ENCODE results near the gene A3GALT2.
"Not testable (repeated sequence)": the region's sequence is repeated elsewhere in the genome, so short reads cannot be mapped to it uniquely, and the experiment has no call there.

Gene A3GALT2

GRCh38 chr1:33321178-33321577 is 280 bp upstream of the A3GALT2 start:
- H3K4me3 ChIP-seq (ENCODE audit: low read depth in 1 of 2, low read length in 2 of 2) = no peak overlapping the region
- peaks cover 38% of the 10 kb centered on the region for H3K36me3 ChIP-seq (ENCODE audit: insufficient read depth, low read length)
- no peak overlapping the region for H3K9ac ChIP-seq (ENCODE audit: low read length)
- H3K27ac ChIP-seq (ENCODE audit: low read depth, low read length) = no peak overlapping the region
- no peaks in the 10 kb centered on the region for H3K27me3 ChIP-seq (ENCODE audit: control insufficient read depth in 1 of 2, insufficient read depth in 2 of 2, low read length in 2 of 2)
- no peaks in the 10 kb centered on the region for H3K4me1 ChIP-seq (ENCODE audit: insufficient read depth, low read length)
- no peaks in the 10 kb centered on the region for H3K9me3 ChIP-seq (ENCODE audit: low read length)

DNA sequence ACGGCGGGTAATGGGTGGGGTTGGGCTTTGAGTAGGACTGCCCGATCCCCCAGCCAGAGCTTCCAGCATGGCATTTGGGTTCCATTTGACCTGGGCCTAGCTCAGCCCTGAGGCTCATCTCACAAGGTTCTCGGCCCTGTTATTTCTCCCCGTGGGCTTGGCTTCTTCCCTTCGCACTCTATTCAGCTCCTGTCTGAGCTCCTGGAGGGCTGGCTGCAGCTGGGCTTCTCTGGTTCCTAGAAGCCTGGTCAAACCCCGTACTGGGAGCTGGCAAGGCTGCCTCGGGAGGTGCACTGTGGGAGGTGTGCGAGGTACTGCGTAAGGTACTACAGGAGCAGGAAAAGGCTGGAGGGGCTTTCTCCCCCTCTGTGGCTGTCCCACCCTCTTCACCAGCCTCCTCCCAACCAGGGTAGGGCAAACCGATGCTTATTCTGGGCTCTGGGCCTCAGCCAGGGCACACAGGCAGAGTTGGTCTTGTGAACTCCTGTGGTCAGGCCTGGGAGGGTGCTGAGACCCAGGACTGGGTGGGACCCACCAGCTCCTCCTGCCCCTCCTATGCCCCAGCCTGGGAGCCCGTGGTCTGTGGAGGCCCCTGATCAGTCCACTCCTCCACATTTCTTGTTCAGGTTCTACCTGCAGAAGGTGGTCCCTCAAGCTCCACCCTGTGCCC is 814 bp downstream of the A3GALT2 start:
- Histone ChIP-seq H3K36me3 (ENCODE audit: insufficient read depth, low read length) (peaks cover 27% of the 10 kb centered on the region), H3K4me1 (ENCODE audit: insufficient read depth, low read length) (no peaks in the 10 kb centered on the region), H3K9me3 (ENCODE audit: low read length) (no peaks in the 10 kb centered on the region), H3K4me3 (ENCODE audit: low read depth in 1 of 2, low read length in 2 of 2) (no peak overlapping the region), H3K9ac (ENCODE audit: low read length) (no peak overlapping the region), H3K27me3 (ENCODE audit: control insufficient read depth in 1 of 2, insufficient read depth in 2 of 2, low read length in 2 of 2) (no peaks in the 10 kb centered on the region), H3K27ac (ENCODE audit: low read depth, low read length) (no peak overlapping the region)

DNA sequence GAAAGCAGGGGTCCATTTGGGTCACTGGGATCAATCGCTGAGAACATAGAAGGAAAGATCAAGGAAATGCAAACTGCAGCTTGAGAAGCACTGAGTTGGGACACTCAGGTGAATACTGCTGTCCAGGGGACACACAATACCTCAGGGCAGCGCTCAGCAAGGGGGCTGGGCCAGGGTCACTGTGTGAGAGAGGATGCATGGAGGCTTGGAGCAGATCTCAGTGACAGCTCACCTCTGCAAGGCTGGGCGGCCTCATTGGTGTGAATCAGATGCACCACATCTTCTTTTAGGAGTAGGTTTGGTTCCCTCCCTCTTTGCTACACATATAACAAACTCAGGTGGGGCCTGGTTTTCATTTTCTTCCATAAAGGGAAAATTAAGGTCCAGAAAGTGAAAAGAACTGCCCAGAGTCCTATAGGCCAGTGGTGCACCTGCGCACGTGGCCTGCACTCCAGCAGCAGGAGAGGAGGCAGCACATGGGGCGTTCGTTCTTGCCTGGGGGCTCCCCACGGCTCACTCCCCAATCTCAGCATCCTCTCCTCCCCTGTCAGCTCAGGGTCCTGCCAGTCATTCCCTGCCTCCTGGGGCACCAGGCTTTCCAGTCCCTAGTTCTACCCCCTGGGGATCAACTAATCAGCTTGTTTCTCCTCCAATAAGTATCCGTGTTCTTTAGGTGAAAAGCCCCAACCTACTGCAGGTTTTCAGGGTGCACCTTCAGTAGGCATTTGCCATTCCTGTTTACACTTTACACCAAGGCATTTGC is 1.5 kb downstream of the A3GALT2 start:
- Histone ChIP-seq H3K4me3 (ENCODE audit: low read depth in 1 of 2, low read length in 2 of 2) (no peak overlapping the region), H3K4me1 (ENCODE audit: insufficient read depth, low read length) (no peaks in the 10 kb centered on the region), H3K36me3 (ENCODE audit: insufficient read depth, low read length) (peaks cover 19% of the 10 kb centered on the region), H3K27ac (ENCODE audit: low read depth, low read length) (no peak overlapping the region), H3K9ac (ENCODE audit: low read length) (no peak overlapping the region), H3K9me3 (ENCODE audit: low read length) (no peaks in the 10 kb centered on the region), H3K27me3 (ENCODE audit: control insufficient read depth in 1 of 2, insufficient read depth in 2 of 2, low read length in 2 of 2) (no peaks in the 10 kb centered on the region)

DNA sequence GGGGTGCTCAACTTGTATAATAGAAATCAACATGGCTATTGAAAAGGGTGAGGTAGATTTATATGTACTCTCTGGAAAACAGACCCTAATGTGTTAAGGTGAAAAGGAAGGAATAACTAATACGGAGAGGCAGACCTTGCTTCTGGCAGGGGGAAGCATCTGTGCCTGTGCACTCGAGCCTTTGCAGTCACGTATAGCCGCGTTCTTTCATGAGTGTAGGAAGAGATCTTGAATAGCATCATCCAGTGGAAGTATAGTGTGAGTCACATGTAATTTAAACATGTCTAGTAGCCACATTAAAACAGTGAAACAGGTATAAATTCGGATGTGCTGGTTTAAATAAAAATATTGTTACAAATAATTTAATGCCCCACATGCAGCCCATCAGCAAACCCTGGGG is 3.0 kb downstream of the A3GALT2 start:
- Histone ChIP-seq H3K9ac (ENCODE audit: low read length) (no peak overlapping the region), H3K27ac (ENCODE audit: low read depth, low read length) (no peak overlapping the region), H3K36me3 (ENCODE audit: insufficient read depth, low read length) (peaks cover 5% of the 10 kb centered on the region), H3K4me1 (ENCODE audit: insufficient read depth, low read length) (no peaks in the 10 kb centered on the region), H3K4me3 (ENCODE audit: low read depth in 1 of 2, low read length in 2 of 2) (no peak overlapping the region), H3K9me3 (ENCODE audit: low read length) (no peaks in the 10 kb centered on the region), H3K27me3 (ENCODE audit: control insufficient read depth in 1 of 2, insufficient read depth in 2 of 2, low read length in 2 of 2) (no peaks in the 10 kb centered on the region)

DNA sequence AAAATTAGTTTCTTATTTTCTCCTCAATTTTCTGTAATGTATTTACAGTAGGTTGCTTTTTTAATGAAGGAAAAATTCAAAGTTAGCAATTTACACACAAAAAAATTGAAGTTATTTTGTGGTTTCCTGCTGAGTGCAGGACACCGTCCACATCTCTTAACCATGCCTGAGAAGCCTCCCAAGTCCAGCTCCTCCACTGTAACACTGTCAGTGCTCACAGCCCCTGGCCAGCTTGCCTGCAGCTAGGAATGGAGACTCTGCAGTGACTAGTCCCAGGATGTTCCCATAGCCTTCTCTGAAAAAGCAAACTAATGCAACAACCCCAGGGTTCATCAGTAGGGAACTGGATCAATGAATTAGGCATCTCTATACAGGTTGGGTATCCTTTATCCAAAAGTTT is 3.5 kb downstream of the A3GALT2 start:
- no peaks in the 10 kb centered on the region for H3K9me3 ChIP-seq (ENCODE audit: low read length)
- no peaks in the 10 kb centered on the region for H3K27me3 ChIP-seq (ENCODE audit: control insufficient read depth in 1 of 2, insufficient read depth in 2 of 2, low read length in 2 of 2)
- H3K4me1 ChIP-seq (ENCODE audit: insufficient read depth, low read length) = no peaks in the 10 kb centered on the region
- H3K36me3 ChIP-seq (ENCODE audit: insufficient read depth, low read length) = no peaks in the 10 kb centered on the region
- H3K9ac ChIP-seq (ENCODE audit: low read length) = no peak overlapping the region
- H3K4me3 ChIP-seq (ENCODE audit: low read depth in 1 of 2, low read length in 2 of 2) = no peak overlapping the region
- no peak overlapping the region for H3K27ac ChIP-seq (ENCODE audit: low read depth, low read length)

- no peak overlapping the region for H3K9ac ChIP-seq (ENCODE audit: low read length)
- no peak overlapping the region for H3K4me3 ChIP-seq (ENCODE audit: low read depth in 1 of 2, low read length in 2 of 2)
- no peak overlapping the region for H3K27ac ChIP-seq (ENCODE audit: low read depth, low read length)
- H3K27me3 ChIP-seq (ENCODE audit: control insufficient read depth in 1 of 2, insufficient read depth in 2 of 2, low read length in 2 of 2) = no peaks in the 10 kb centered on the region
- H3K9me3 ChIP-seq (ENCODE audit: low read length) = no peaks in the 10 kb centered on the region
- no peaks in the 10 kb centered on the region for H3K36me3 ChIP-seq (ENCODE audit: insufficient read depth, low read length)
- H3K4me1 ChIP-seq (ENCODE audit: insufficient read depth, low read length) = no peaks in the 10 kb centered on the region
These were observed 4.3 kb downstream of the A3GALT2 start for GRCh38 chr1:33316601-33317000.

- Histone ChIP-seq H3K27me3 (ENCODE audit: control insufficient read depth in 1 of 2, insufficient read depth in 2 of 2, low read length in 2 of 2) (no peaks in the 10 kb centered on the region), H3K36me3 (ENCODE audit: insufficient read depth, low read length) (no peaks in the 10 kb centered on the region), H3K9ac (ENCODE audit: low read length) (no peak overlapping the region), H3K9me3 (ENCODE audit: low read length) (no peaks in the 10 kb centered on the region), H3K4me1 (ENCODE audit: insufficient read depth, low read length) (no peaks in the 10 kb centered on the region), H3K4me3 (ENCODE audit: low read depth in 1 of 2, low read length in 2 of 2) (no peak overlapping the region), H3K27ac (ENCODE audit: low read depth, low read length) (no peak overlapping the region)
These were observed 6.5 kb downstream of the A3GALT2 start for GRCh38 chr1:33314416-33314815.

DNA sequence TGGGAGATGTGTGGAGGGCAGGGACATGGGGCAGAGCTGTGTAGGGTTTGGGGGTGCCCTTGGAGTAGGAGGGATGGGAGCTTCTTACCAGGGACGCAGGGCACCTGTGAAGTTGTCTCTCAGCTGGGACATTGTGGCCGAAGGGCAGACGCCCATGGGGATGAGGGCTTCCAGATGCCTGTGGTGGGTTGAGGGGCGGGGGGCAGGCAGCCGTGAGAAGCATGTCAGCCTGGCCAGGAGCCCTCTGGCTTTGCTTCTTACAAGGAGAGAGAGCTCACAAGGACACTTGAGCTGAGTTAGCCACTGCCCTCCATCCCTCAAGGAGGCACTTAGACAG is 8.5 kb downstream of the A3GALT2 start:
- Histone ChIP-seq H3K4me1 (ENCODE audit: insufficient read depth, low read length) (no peaks in the 10 kb centered on the region), H3K36me3 (ENCODE audit: insufficient read depth, low read length) (no peaks in the 10 kb centered on the region), H3K4me3 (ENCODE audit: low read depth in 1 of 2, low read length in 2 of 2) (no peak overlapping the region), H3K27me3 (ENCODE audit: control insufficient read depth in 1 of 2, insufficient read depth in 2 of 2, low read length in 2 of 2) (no peaks in the 10 kb centered on the region), H3K9ac (ENCODE audit: low read length) (no peak overlapping the region), H3K9me3 (ENCODE audit: low read length) (no peaks in the 10 kb centered on the region), H3K27ac (ENCODE audit: low read depth, low read length) (no peak overlapping the region)

DNA sequence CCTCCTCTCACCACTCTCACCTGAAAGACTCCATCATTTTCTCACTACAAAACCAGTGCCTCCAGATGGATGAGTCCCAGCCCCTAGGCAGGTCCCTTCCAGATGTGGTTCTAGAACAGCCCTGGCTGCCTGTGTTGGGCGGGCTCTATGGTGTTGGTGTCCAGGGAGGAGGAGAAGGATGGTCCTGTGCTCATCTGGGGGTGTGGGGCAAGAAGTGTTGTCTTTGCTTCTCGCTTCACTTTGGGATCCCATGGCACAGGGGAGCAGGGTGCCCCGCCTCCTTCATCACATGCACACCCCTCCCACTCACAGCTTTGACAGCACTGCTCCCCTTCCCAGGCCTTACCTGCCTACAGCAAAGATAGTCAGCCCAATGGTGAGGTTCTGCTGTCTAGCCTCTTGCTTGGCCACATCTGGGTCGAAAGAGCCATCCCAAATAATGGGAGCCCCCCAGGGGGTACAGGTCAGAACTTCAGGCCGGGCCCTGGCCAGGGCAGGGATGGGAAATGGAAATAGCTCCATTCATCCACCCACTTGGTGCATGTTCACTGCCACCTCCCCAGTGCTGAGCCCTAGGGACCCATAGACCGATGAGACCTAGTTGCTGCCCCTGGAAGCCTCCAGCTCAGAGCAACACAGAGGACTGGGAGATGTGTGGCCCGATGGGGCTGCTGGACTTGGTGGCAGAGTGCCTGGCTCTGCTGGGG is 9.0 kb downstream of the A3GALT2 start:
- Histone ChIP-seq H3K27ac (ENCODE audit: low read depth, low read length) (no peak overlapping the region), H3K4me1 (ENCODE audit: insufficient read depth, low read length) (no peaks in the 10 kb centered on the region), H3K4me3 (ENCODE audit: low read depth in 1 of 2, low read length in 2 of 2) (no peak overlapping the region), H3K9me3 (ENCODE audit: low read length) (no peaks in the 10 kb centered on the region), H3K9ac (ENCODE audit: low read length) (no peak overlapping the region), H3K36me3 (ENCODE audit: insufficient read depth, low read length) (no peaks in the 10 kb centered on the region), H3K27me3 (ENCODE audit: control insufficient read depth in 1 of 2, insufficient read depth in 2 of 2, low read length in 2 of 2) (peaks cover 0 to 2% of the 10 kb centered on the region in 2 donors)

DNA sequence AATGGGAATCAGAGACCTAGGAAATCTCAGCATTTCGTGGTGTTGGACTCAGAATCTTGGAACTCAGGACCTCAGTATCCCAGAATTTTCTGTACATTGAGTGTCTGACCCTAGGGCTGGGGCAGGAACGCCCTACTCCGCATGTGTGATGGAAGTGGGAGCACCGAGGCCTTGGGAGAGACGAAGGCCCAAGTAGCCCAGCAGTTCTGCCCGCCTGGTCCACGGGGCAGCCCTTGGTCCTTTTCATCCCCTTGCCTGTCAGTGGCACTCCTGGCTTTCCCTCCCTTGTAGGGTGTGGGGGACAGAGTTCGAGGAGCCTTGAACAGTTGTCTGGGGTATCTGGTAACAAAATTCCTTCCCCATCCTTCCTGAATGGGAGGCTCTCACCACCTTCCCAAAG is 10.2 kb downstream of the A3GALT2 start:
- no peaks in the 10 kb centered on the region for H3K9me3 ChIP-seq (ENCODE audit: low read length)
- H3K4me1 ChIP-seq (ENCODE audit: insufficient read depth, low read length) = peaks cover 4% of the 10 kb centered on the region
- no peak overlapping the region for H3K4me3 ChIP-seq (ENCODE audit: low read depth in 1 of 2, low read length in 2 of 2)
- H3K36me3 ChIP-seq (ENCODE audit: insufficient read depth, low read length) = no peaks in the 10 kb centered on the region
- peaks cover 0 to 7% of the 10 kb centered on the region in 2 donors for H3K27me3 ChIP-seq (ENCODE audit: control insufficient read depth in 1 of 2, insufficient read depth in 2 of 2, low read length in 2 of 2)
- H3K27ac ChIP-seq (ENCODE audit: low read depth, low read length) = no peak overlapping the region
- H3K9ac ChIP-seq (ENCODE audit: low read length) = no peak overlapping the region

DNA sequence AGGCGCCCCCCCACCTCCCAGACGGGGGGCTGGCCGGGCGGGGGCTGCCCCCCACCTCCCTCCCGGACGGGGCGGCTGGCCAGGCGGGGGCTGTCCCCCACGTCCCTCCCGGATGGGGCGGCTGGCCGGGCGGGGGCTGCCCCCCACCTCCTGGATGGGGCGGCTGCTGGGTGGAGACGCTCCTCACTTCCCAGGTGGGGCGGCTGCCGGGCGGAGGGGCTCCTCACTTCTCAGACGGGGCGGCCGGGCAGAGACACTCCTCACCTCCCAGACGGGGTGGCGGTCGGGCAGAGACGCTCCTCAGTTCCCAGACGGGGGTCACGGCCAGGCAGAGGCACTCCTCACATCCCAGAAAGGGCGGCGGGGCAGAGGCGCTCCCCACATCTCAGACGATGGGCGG is 11.5 kb downstream of the A3GALT2 start:
- not testable (repeated sequence) for H3K27me3 ChIP-seq (ENCODE audit: control insufficient read depth in 1 of 2, insufficient read depth in 2 of 2, low read length in 2 of 2); H3K4me1 ChIP-seq (ENCODE audit: insufficient read depth, low read length); H3K27ac ChIP-seq (ENCODE audit: low read depth, low read length); H3K36me3 ChIP-seq (ENCODE audit: insufficient read depth, low read length); H3K9ac ChIP-seq (ENCODE audit: low read length); H3K9me3 ChIP-seq (ENCODE audit: low read length); H3K4me3 ChIP-seq (ENCODE audit: low read depth in 1 of 2, low read length in 2 of 2)

All from muscle layer of colon (tissue), 2 donors.